Measurements from ENCODE around the gene SLC35F6.

- no peak for TF ChIP-seq CTCF (IDR thresholded peaks at IDR 0.05)
- TF ChIP-seq REST (IDR thresholded peaks at IDR 0.05; ENCODE audit: insufficient read depth in 1 of 2, low read depth in 2 of 2, low read length in 1 of 2), result no peak
- TF ChIP-seq POLR2AphosphoS5 (IDR thresholded peaks at IDR 0.05; ENCODE audit: low read depth, low read length), result no peak
- TF ChIP-seq TCF7L2 (IDR thresholded peaks at IDR 0.05; ENCODE audit: low read depth, low read length), result no peak
- TF ChIP-seq SIN3A (IDR thresholded peaks at IDR 0.05; ENCODE audit: borderline replicate concordance, insufficient read depth, low read depth, low read length), result no peak
These were observed 4.2 kb upstream of the SLC35F6 start for GRCh38 chr2:26759845-26760244.
